HEK293 (cell line): ENCODE measurements around the gene TBC1D30.

Source experiments
- CTCF ChIA-PET: fragments of 350-600 bp; formaldehyde crosslinking; extraction: SDS; loops from one replicate; lab custom pipeline; 2021; ENCODE audit warnings: antibody characterized with exemption; lab: Yijun Ruan, JAX
- POLR2A ChIA-PET: fragments of 300-600 bp; formaldehyde crosslinking; extraction: SDS; loops from one replicate; lab custom pipeline; 2020; ENCODE audit warnings: antibody characterized with exemption, inconsistent platforms; lab: Yijun Ruan, JAX
- H3K27ac ChIP-seq: fragments of 200-500 bp; sonication (Bioruptor generic); 2 replicates; pipeline ENCODE4 v1.5.1; 2014; ENCODE audit warnings: low read depth, low read length, control low read depth, inconsistent platforms; ENCODE audit errors: extremely low read depth
- H3K36me3 ChIP-seq, 2 experiments: fragments of 200-500 bp in 1 of 2; sonication (Bioruptor generic) in 1 of 2; 1 replicate in 1 of 2; 2 replicates in 1 of 2; pipeline ENCODE4 v1.5.1; 2014 to 2017; ENCODE audit warnings: inconsistent platforms in 2 of 2, low read length in 2 of 2; ENCODE audit not compliant: control insufficient read depth in 2 of 2, insufficient read depth in 1 of 2
- H3K4me1 ChIP-seq: fragments of 200-500 bp; sonication (Bioruptor generic); 2 replicates; pipeline ENCODE4 v1.5.1; 2014; ENCODE audit warnings: mild to moderate bottlenecking, low read length, inconsistent platforms; ENCODE audit not compliant: control insufficient read depth, insufficient read depth
- H3K4me3 ChIP-seq: 2 replicates; pipeline ENCODE4 v1.5.1; 2011; ENCODE audit warnings: low read depth, mild to moderate bottlenecking, control low read depth, low read length, moderate library complexity
- H3K9me3 ChIP-seq: fragments of 200-500 bp; sonication (Bioruptor generic); 2 replicates; pipeline ENCODE4 v1.5.1; 2014; ENCODE audit warnings: low read depth, low read length, inconsistent platforms; ENCODE audit not compliant: control insufficient read depth, insufficient read depth
- BCL11A ChIP-seq: fragments of 450-650 bp; formaldehyde crosslinking; IDR thresholded peaks from 2 replicates; pipeline ENCODE4 v1.5.1; 2016; ENCODE audit warnings: low read depth, missing biosample characterization, missing genetic modification characterization
- FEZF1 ChIP-seq: fragments of 450-650 bp; formaldehyde crosslinking; IDR thresholded peaks from 2 replicates; pipeline ENCODE4 v1.5.1; 2016; ENCODE audit warnings: missing biosample characterization, missing genetic modification characterization
- YY1 ChIP-seq: fragments of 450-650 bp; formaldehyde crosslinking; IDR thresholded peaks from 2 replicates; pipeline ENCODE4 v1.5.1; 2018; ENCODE audit warnings: missing biosample characterization, missing genetic modification characterization
- ZBTB44 ChIP-seq: fragments of 450-650 bp; IDR thresholded peaks from 2 replicates; pipeline ENCODE4 v1.5.1; 2018; ENCODE audit warnings: missing biosample characterization, mild to moderate bottlenecking, missing genetic modification characterization
- ZBTB48 ChIP-seq: fragments of 450-650 bp; formaldehyde crosslinking; IDR thresholded peaks from 2 replicates; pipeline ENCODE4 v1.5.1; 2016; ENCODE audit warnings: missing biosample characterization, missing genetic modification characterization
- ZBTB8A ChIP-seq: fragments of 450-650 bp; formaldehyde crosslinking; IDR thresholded peaks from 2 replicates; pipeline ENCODE4 v1.5.1; 2016; ENCODE audit warnings: missing biosample characterization, missing genetic modification characterization
- ZFHX2 ChIP-seq: fragments of 450-650 bp; formaldehyde crosslinking; conservative IDR thresholded peaks from 2 replicates; pipeline ENCODE4 v1.5.1; 2016; ENCODE audit warnings: missing biosample characterization, missing genetic modification characterization
- ZFP3 ChIP-seq: fragments of 450-650 bp; formaldehyde crosslinking; IDR thresholded peaks from 2 replicates; pipeline ENCODE4 v1.5.1; 2016; ENCODE audit warnings: low read depth, missing biosample characterization, missing genetic modification characterization
- ZNF132 ChIP-seq: fragments of 450-650 bp; formaldehyde crosslinking; IDR thresholded peaks from 2 replicates; pipeline ENCODE4 v1.5.1; 2017; ENCODE audit warnings: missing biosample characterization, missing genetic modification characterization, borderline replicate concordance
- ZNF184 ChIP-seq: fragments of 450-650 bp; IDR thresholded peaks from 2 replicates; pipeline ENCODE4 v1.5.1; 2018; ENCODE audit warnings: missing biosample characterization, mild to moderate bottlenecking, missing genetic modification characterization
- ZNF19 ChIP-seq: fragments of 450-650 bp; formaldehyde crosslinking; IDR thresholded peaks from 2 replicates; pipeline ENCODE4; 2016; ENCODE audit warnings: missing biosample characterization, missing genetic modification characterization, low read depth
- ZNF202 ChIP-seq: fragments of 450-650 bp; formaldehyde crosslinking; IDR thresholded peaks from 2 replicates; pipeline ENCODE4 v1.5.1; 2016; ENCODE audit warnings: missing biosample characterization, missing genetic modification characterization, borderline replicate concordance
- ZNF214 ChIP-seq: fragments of 450-650 bp; formaldehyde crosslinking; IDR thresholded peaks from 2 replicates; pipeline ENCODE4 v1.5.1; 2017; ENCODE audit warnings: missing biosample characterization, mild to moderate bottlenecking, missing genetic modification characterization, borderline replicate concordance
- ZNF23 ChIP-seq: fragments of 450-650 bp; formaldehyde crosslinking; IDR thresholded peaks from 2 replicates; pipeline ENCODE4 v1.5.1; 2016; ENCODE audit warnings: missing biosample characterization, missing genetic modification characterization, borderline replicate concordance
- ZNF416 ChIP-seq: fragments of 450-650 bp; formaldehyde crosslinking; IDR thresholded peaks from 2 replicates; pipeline ENCODE4 v1.5.1; 2016; ENCODE audit warnings: missing biosample characterization, missing genetic modification characterization
- ZNF501 ChIP-seq: fragments of 450-650 bp; formaldehyde crosslinking; IDR thresholded peaks from 2 replicates; pipeline ENCODE4 v1.5.1; 2016; ENCODE audit warnings: missing biosample characterization, missing genetic modification characterization
- ZNF529 ChIP-seq: fragments of 450-650 bp; formaldehyde crosslinking; IDR thresholded peaks from 2 replicates; pipeline ENCODE4 v1.5.1; 2017; ENCODE audit warnings: missing genetic modification characterization, missing biosample characterization; ENCODE audit not compliant: insufficient replicate concordance
- ZNF544 ChIP-seq: fragments of 450-650 bp; formaldehyde crosslinking; IDR thresholded peaks from 2 replicates; pipeline ENCODE4 v1.5.0; 2017; ENCODE audit warnings: missing biosample characterization, missing genetic modification characterization
- ZNF600 ChIP-seq: fragments of 450-650 bp; formaldehyde crosslinking; IDR thresholded peaks from 2 replicates; pipeline ENCODE4 v1.5.1; 2016; ENCODE audit warnings: missing biosample characterization, missing genetic modification characterization
- ZNF621 ChIP-seq: fragments of 450-650 bp; formaldehyde crosslinking; IDR thresholded peaks from 2 replicates; pipeline ENCODE4 v1.5.1; 2017; ENCODE audit warnings: missing biosample characterization, missing genetic modification characterization
- ZNF623 ChIP-seq: fragments of 450-650 bp; formaldehyde crosslinking; IDR thresholded peaks from 2 replicates; pipeline ENCODE4 v1.5.1; 2016; ENCODE audit warnings: missing biosample characterization, missing genetic modification characterization
- ZNF776 ChIP-seq: fragments of 450-650 bp; formaldehyde crosslinking; IDR thresholded peaks from 2 replicates; pipeline ENCODE4 v1.5.0; 2017; ENCODE audit warnings: missing biosample characterization, missing genetic modification characterization, borderline replicate concordance
- ZNF791 ChIP-seq: fragments of 450-650 bp; formaldehyde crosslinking; IDR thresholded peaks from 2 replicates; pipeline ENCODE4 v1.5.1; 2016; ENCODE audit warnings: missing biosample characterization, missing genetic modification characterization
- ZNF843 ChIP-seq: fragments of 450-650 bp; formaldehyde crosslinking; IDR thresholded peaks from 2 replicates; pipeline ENCODE4 v1.5.1; 2016; ENCODE audit warnings: missing biosample characterization, missing genetic modification characterization
- ZSCAN30 ChIP-seq: fragments of 450-650 bp; IDR thresholded peaks from 2 replicates; pipeline ENCODE4 v1.5.1; 2018; ENCODE audit warnings: missing biosample characterization, mild to moderate bottlenecking, missing genetic modification characterization, moderate library complexity
- ZXDB ChIP-seq: fragments of 450-650 bp; formaldehyde crosslinking; IDR thresholded peaks from 2 replicates; pipeline ENCODE4 v1.5.1; 2016; ENCODE audit warnings: missing biosample characterization, missing genetic modification characterization

The TBC1D30 gene

GRCh38 chr12:64918801-64919200, 94.4 kb downstream of the TBC1D30 start:
- Histone ChIP-seq H3K4me3 (no peak overlapping the region), H3K9me3 (no peaks in the 10 kb centered on the region), H3K27ac (no peak overlapping the region), H3K4me1 (no peaks in the 10 kb centered on the region), H3K36me3 (no peaks in the 10 kb centered on the region)
- CTCF ChIA-PET, result no interaction called here
- no peak for TF ChIP-seq ZNF132 (tag by site-specific recombination)
- no peak for TF ChIP-seq ZBTB8A
- no peak for TF ChIP-seq ZNF202 (tag by site-specific recombination)
- no peak for TF ChIP-seq ZNF600 (tag by site-specific recombination)
- POLR2A ChIA-PET, result no interaction called here

GRCh38 chr12:64922853-64923252, 98.4 kb downstream of the TBC1D30 start:
- Histone ChIP-seq H3K9me3 (no peaks in the 10 kb centered on the region), H3K27ac (no peak overlapping the region)
- POLR2A ChIA-PET, result no interaction called here
- TF ChIP-seq ZBTB48 (no peak), ZNF621 (tag by site-specific recombination) (no peak), ZNF214 (tag by site-specific recombination) (no peak), ZNF623 (tag by site-specific recombination) (no peak), ZNF23 (tag by site-specific recombination) (no peak), ZFHX2 (no peak), ZNF791 (tag by site-specific recombination) (no peak), BCL11A (no peak), ZBTB44 (no peak), YY1 (tag by site-specific recombination) (no peak), ZNF776 (tag by site-specific recombination) (no peak), FEZF1 (tag by site-specific recombination) (no peak), ZNF501 (no peak), ZNF529 (no peak), ZSCAN30 (no peak), ZFP3 (tag by site-specific recombination) (no peak)
- TF ChIP-seq, all 188 proteins: peak for 0
- H3K4me1 ChIP-seq, result no peaks in the 10 kb centered on the region
- no peaks in the 10 kb centered on the region for H3K36me3 ChIP-seq
- no peak overlapping the region for H3K4me3 ChIP-seq
- CTCF ChIA-PET, result no interaction called here

GRCh38 chr12:64923536-64923935, 99.1 kb downstream of the TBC1D30 start:
- ChIA-PET POLR2A (no interaction called here), CTCF (no interaction called here)
- no peak overlapping the region for H3K4me3 ChIP-seq
- TF ChIP-seq ZNF791 (tag by site-specific recombination) (no peak), ZBTB48 (no peak), ZXDB (tag by site-specific recombination) (no peak), ZNF416 (tag by site-specific recombination) (no peak), ZNF184 (tag by site-specific recombination) (no peak), ZNF544 (tag by site-specific recombination) (no peak), ZNF19 (no peak), ZNF843 (tag by site-specific recombination) (no peak), ZSCAN30 (no peak)
- no peaks in the 10 kb centered on the region for H3K36me3 ChIP-seq
- no peaks in the 10 kb centered on the region for H3K4me1 ChIP-seq
- no peak overlapping the region for H3K27ac ChIP-seq
- H3K9me3 ChIP-seq, result no peaks in the 10 kb centered on the region
